H9 (cell line): ENCODE measurements around the gene NRG3. TPM values are rescaled to one million over a fixed set of nuclear protein-coding genes. Genes with fewer than 3 reads are reported as not detected.

Source experiments
- DNase-seq: peaks from one replicate; pipeline ENCODE4 v3.0.0-alpha.2; 2017
- H2AFZ ChIP-seq: one replicate; pipeline ENCODE4 v1.6.1; 2013; ENCODE audit warnings: mild to moderate bottlenecking, low read length, control low read depth, moderate library complexity
- H2AK5ac ChIP-seq: 2 replicates; pipeline ENCODE4 v1.6.1; 2013; ENCODE audit warnings: low read length, control low read depth, mixed read lengths; ENCODE audit not compliant: insufficient read length
- H2BK120ac ChIP-seq: one replicate; pipeline ENCODE4 v1.6.1; 2013; ENCODE audit warnings: low read depth, mild to moderate bottlenecking, low read length, control low read depth, inconsistent platforms; ENCODE audit not compliant: poor library complexity, severe bottlenecking
- H2BK12ac ChIP-seq: 2 replicates; pipeline ENCODE4 v1.6.1; 2013; ENCODE audit warnings: low read length, control low read depth, mixed read lengths, low read depth; ENCODE audit not compliant: insufficient read length
- H2BK15ac ChIP-seq: 2 replicates; pipeline ENCODE4 v1.6.1; 2013; ENCODE audit warnings: low read depth, low read length, control low read depth
- H2BK20ac ChIP-seq: one replicate; pipeline ENCODE4 v1.6.1; 2013; ENCODE audit warnings: low read depth, mild to moderate bottlenecking, low read length, control low read depth, inconsistent platforms; ENCODE audit not compliant: poor library complexity, severe bottlenecking
- H2BK5ac ChIP-seq: 2 replicates; pipeline ENCODE4 v1.6.1; 2013; ENCODE audit warnings: low read length, control low read depth, mixed read lengths; ENCODE audit not compliant: insufficient read length
- H3K14ac ChIP-seq: 2 replicates; pipeline ENCODE4 v1.6.1; 2013; ENCODE audit warnings: low read length, control low read depth; ENCODE audit not compliant: insufficient read depth
- H3K18ac ChIP-seq: 2 replicates; pipeline ENCODE4 v1.6.1; 2013; ENCODE audit warnings: low read depth, mild to moderate bottlenecking, mixed read lengths, low read length, control low read depth; ENCODE audit not compliant: insufficient read length
- H3K23ac ChIP-seq: 2 replicates; pipeline ENCODE4 v1.6.1; 2013; ENCODE audit warnings: low read length, control low read depth, mixed read lengths, low read depth; ENCODE audit not compliant: insufficient read length
- H3K23me2 ChIP-seq: 2 replicates; pipeline ENCODE4 v1.6.1; 2013; ENCODE audit warnings: low read depth, mild to moderate bottlenecking, mixed read lengths, low read length, control low read depth; ENCODE audit not compliant: insufficient read length, poor library complexity, severe bottlenecking
- H3K27ac ChIP-seq: 2 replicates; pipeline ENCODE4 v1.5.1; 2013; ENCODE audit warnings: low read length, control low read depth, mixed read lengths, low read depth; ENCODE audit not compliant: insufficient read length
- H3K27me3 ChIP-seq: 2 replicates; pipeline ENCODE4 v1.6.1; 2013; ENCODE audit warnings: low read length, control low read depth, inconsistent platforms; ENCODE audit not compliant: insufficient read depth
- H3K4ac ChIP-seq: 2 replicates; pipeline ENCODE4 v1.6.1; 2013; ENCODE audit warnings: low read depth, mild to moderate bottlenecking, control low read depth, inconsistent platforms, low read length, moderate library complexity
- H3K4me1 ChIP-seq: 2 replicates; pipeline ENCODE4 v1.6.1; 2013; ENCODE audit warnings: low read length, control low read depth, inconsistent platforms; ENCODE audit not compliant: insufficient read depth
- H3K4me2 ChIP-seq: 2 replicates; pipeline ENCODE4 v1.6.1; 2013; ENCODE audit warnings: low read length, control low read depth, mixed read lengths; ENCODE audit not compliant: insufficient read length, insufficient read depth
- H3K56ac ChIP-seq: 2 replicates; pipeline ENCODE4 v1.6.1; 2013; ENCODE audit warnings: low read depth, mild to moderate bottlenecking, mixed read lengths, low read length, control low read depth; ENCODE audit not compliant: insufficient read length
- H3K79me1 ChIP-seq: 2 replicates; pipeline ENCODE4 v1.6.1; 2013; ENCODE audit warnings: low read depth, mild to moderate bottlenecking, moderate library complexity, low read length, control low read depth, inconsistent platforms; ENCODE audit not compliant: insufficient read depth, poor library complexity, severe bottlenecking
- H3K79me2 ChIP-seq: 2 replicates; pipeline ENCODE4 v1.6.1; 2013; ENCODE audit warnings: low read length, control low read depth, inconsistent platforms; ENCODE audit not compliant: insufficient read depth
- H3K9ac ChIP-seq: 2 replicates; pipeline ENCODE4 v1.6.1; 2013; ENCODE audit warnings: low read length, control low read depth, mixed read lengths; ENCODE audit not compliant: insufficient read length; ENCODE audit errors: extremely low read depth
- H3K9me3 ChIP-seq: one replicate; pipeline ENCODE4 v1.6.1; 2013; ENCODE audit warnings: low read depth, low read length, inconsistent platforms; ENCODE audit not compliant: control insufficient read depth
- H3T11ph ChIP-seq: one replicate; pipeline ENCODE4 v1.6.1; 2013; ENCODE audit warnings: mild to moderate bottlenecking, low read length, control low read depth, inconsistent platforms
- H4K20me1 ChIP-seq: one replicate; pipeline ENCODE4 v1.6.1; 2013; ENCODE audit not compliant: control insufficient read depth, insufficient read length, insufficient read depth
- H4K5ac ChIP-seq: 2 replicates; pipeline ENCODE4 v1.6.1; 2013; ENCODE audit warnings: low read depth, mild to moderate bottlenecking, mixed read lengths, low read length, control low read depth; ENCODE audit not compliant: insufficient read length
- H4K8ac ChIP-seq: replicated peaks from 2 replicates; pipeline ENCODE4 v1.6.1; 2013; ENCODE audit warnings: low read length, control low read depth, mixed read lengths, low read depth; ENCODE audit not compliant: insufficient read length
- H4K91ac ChIP-seq: 2 replicates; pipeline ENCODE4 v1.6.1; 2013; ENCODE audit warnings: low read depth, mild to moderate bottlenecking, moderate library complexity, mixed read lengths, low read length, control low read depth; ENCODE audit not compliant: insufficient read length
- H3K27ac Mint-ChIP-seq, 3 experiments: 2 replicates in 2 of 3; 3 replicates in 1 of 3; pipeline ENCODE4 v1.8.0; 2020 to 2021; ENCODE audit warnings: mixed read lengths in 3 of 3, mild to moderate bottlenecking in 1 of 3, moderate library complexity in 1 of 3
- H3K27me3 Mint-ChIP-seq: 2 replicates; pipeline ENCODE4 v1.8.0; 2021; ENCODE audit warnings: low read depth, mild to moderate bottlenecking, moderate library complexity, mixed read lengths
- H3K36me3 Mint-ChIP-seq, 3 experiments: 2 replicates in 2 of 3; 3 replicates in 1 of 3; pipeline ENCODE4 v1.8.0; 2020 to 2021; ENCODE audit warnings: low read depth in 3 of 3, mixed read lengths in 3 of 3; ENCODE audit not compliant: insufficient read depth in 1 of 3
- H3K4me1 Mint-ChIP-seq, 2 experiments: 2 replicates each; pipeline ENCODE4 v1.8.0; 2020; ENCODE audit warnings: mixed read lengths in 2 of 2
- H3K4me3 Mint-ChIP-seq, 2 experiments: 2 replicates in 1 of 2; 3 replicates in 1 of 2; pipeline ENCODE4 v1.8.0; 2020 to 2021; ENCODE audit warnings: mild to moderate bottlenecking in 2 of 2, mixed read lengths in 2 of 2, moderate library complexity in 1 of 2
- H3K9me3 Mint-ChIP-seq, 2 experiments: 2 replicates in 1 of 2; 3 replicates in 1 of 2; pipeline ENCODE4 v1.8.0; 2020; ENCODE audit warnings: mild to moderate bottlenecking in 2 of 2, mixed read lengths in 2 of 2, moderate library complexity in 1 of 2
- CTCF ChIP-seq: fragments of 200-600 bp; sonication (generic); conservative IDR thresholded peaks from 3 replicates; pipeline ENCODE4 v1.8.0; 2021; ENCODE audit warnings: antibody characterized with exemption, mild to moderate bottlenecking
- WGBS: extraction: QIAGEN DNeasy Blood & Tissue Kit; methylation state at CpG from one replicate; pipeline ENCODE4 v1.1.7; 2013; ENCODE audit warnings: missing lambda C conversion rate, low lambda C conversion rate, mixed read lengths; ENCODE audit not compliant: insufficient read length; ENCODE audit errors: extremely low coverage; 5-methylcytosine and 5-hydroxymethylcytosine counted together
- total RNA-seq: library from RNA; stranded (reverse); gene quantifications from 2 replicates; pipeline ENCODE4 v1.2.1, GENCODE V29; 2021

The NRG3 gene
- total RNA-seq, 1 experiment from 2014 or later: 1.6 TPM

- Mint-ChIP-seq H3K4me3 (no peak overlapping the region), H3K27ac (no peak overlapping the region), H3K9me3 (no peaks in the 10 kb centered on the region), H3K36me3 (no peaks in the 10 kb centered on the region), H3K4me1 (0 out of 4 replicates have a peak, but pooled peaks cover 0 to 2% of the 10 kb centered on the region in 2 experiments), H3K27me3 (peaks cover 1% of the 10 kb centered on the region; the same call in 1 of the 2 replicates)
- H2BK120ac ChIP-seq: no peak overlapping the region
- H3T11ph ChIP-seq: no peak overlapping the region
- H3K56ac ChIP-seq: no peak overlapping the region
- no peak overlapping the region for H3K23ac ChIP-seq
- no peak overlapping the region for H2BK20ac ChIP-seq
- no peak overlapping the region for H3K4ac ChIP-seq
- no peak overlapping the region for H2AFZ ChIP-seq
- H2AK5ac ChIP-seq: no peak overlapping the region
- H3K4me2 ChIP-seq: no peak overlapping the region
- H3K79me2 ChIP-seq: no peaks in the 10 kb centered on the region
- no peak overlapping the region for H2BK5ac ChIP-seq
- no peak overlapping the region for H3K27ac ChIP-seq
- H3K79me1 ChIP-seq: no peaks in the 10 kb centered on the region
- H4K8ac ChIP-seq: no peak overlapping the region
- H2BK15ac ChIP-seq: no peak overlapping the region
- no CpG with 5 or more reads among the region's 3 CpGs for WGBS
- H3K9me3 ChIP-seq: no peaks in the 10 kb centered on the region
- H4K20me1 ChIP-seq: no peaks in the 10 kb centered on the region
- H4K5ac ChIP-seq: no peak overlapping the region
- H2BK12ac ChIP-seq: no peak overlapping the region
- H3K9ac ChIP-seq: no peak overlapping the region
- H3K4me1 ChIP-seq: no peaks in the 10 kb centered on the region
- no peak for DNase-seq
- no peaks in the 10 kb centered on the region for H3K23me2 ChIP-seq
- no peak overlapping the region for H3K14ac ChIP-seq
- H3K18ac ChIP-seq: no peak overlapping the region
- H4K91ac ChIP-seq: no peak overlapping the region
- no peak for TF ChIP-seq CTCF
- no peaks in the 10 kb centered on the region for H3K27me3 ChIP-seq
Measured at GRCh38 chr10:82581940-82582339, 706.9 kb downstream of the NRG3 start.
